VCaP (cell line): Measurements from ENCODE around the gene SMIM32.

ENCODE experiments used
- H3K27ac ChIP-seq: fragments of 450-650 bp; 2 replicates; pipeline ENCODE4 v1.5.1; 2017
- TF ChIP-seq, protein P1 (sequence below): fragments of 450-650 bp; conservative IDR thresholded peaks from 2 replicates; pipeline ENCODE4 v1.5.1; 2017; ENCODE audit warnings: mild to moderate bottlenecking, moderate library complexity

Gene SMIM32

DNA sequence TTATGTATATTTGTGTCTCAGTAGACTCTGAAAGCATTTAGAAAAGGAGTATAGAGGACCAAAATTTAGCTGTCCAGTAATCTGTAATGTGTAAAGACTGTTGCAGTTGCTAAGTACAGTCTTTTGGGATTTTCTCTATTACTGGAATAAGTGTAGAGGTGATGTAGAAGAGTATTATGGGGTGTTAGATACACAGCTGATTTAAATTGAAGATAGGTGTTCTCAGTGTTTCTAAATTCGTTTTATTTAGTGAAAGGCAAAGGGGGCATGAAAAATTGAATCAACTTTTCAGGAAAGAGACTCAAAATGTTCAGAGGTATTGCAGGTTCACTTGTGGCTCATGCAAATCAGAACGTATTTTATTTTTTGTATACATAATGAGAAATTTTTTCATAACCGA lies 46.8 kb downstream of the SMIM32 start:
- H3K27ac ChIP-seq = no peak overlapping the region
- TF ChIP-seq, protein P1, sequence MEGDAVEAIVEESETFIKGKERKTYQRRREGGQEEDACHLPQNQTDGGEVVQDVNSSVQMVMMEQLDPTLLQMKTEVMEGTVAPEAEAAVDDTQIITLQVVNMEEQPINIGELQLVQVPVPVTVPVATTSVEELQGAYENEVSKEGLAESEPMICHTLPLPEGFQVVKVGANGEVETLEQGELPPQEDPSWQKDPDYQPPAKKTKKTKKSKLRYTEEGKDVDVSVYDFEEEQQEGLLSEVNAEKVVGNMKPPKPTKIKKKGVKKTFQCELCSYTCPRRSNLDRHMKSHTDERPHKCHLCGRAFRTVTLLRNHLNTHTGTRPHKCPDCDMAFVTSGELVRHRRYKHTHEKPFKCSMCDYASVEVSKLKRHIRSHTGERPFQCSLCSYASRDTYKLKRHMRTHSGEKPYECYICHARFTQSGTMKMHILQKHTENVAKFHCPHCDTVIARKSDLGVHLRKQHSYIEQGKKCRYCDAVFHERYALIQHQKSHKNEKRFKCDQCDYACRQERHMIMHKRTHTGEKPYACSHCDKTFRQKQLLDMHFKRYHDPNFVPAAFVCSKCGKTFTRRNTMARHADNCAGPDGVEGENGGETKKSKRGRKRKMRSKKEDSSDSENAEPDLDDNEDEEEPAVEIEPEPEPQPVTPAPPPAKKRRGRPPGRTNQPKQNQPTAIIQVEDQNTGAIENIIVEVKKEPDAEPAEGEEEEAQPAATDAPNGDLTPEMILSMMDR = no peak

DNA sequence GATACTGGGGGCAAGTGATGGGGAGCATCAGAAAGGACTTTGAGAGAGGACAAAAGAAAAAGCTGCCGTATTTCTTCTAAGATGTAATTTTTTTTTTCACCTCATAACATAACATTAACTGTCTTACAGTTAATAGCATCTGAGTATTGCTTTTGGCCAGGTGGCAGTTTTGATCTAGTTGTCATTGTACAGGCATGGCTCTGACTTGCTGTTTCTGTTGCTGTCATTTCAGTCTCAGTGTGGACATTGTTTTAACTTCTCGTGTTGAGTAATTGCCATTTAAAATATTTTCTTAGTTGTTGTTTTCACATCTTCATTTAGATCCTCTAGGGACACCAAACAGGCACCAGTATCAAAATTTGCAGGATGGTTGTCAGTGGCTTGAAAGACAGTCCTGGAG lies 47.9 kb downstream of the SMIM32 start:
- TF ChIP-seq, protein P1 = no peak
- no peak overlapping the region for H3K27ac ChIP-seq

DNA sequence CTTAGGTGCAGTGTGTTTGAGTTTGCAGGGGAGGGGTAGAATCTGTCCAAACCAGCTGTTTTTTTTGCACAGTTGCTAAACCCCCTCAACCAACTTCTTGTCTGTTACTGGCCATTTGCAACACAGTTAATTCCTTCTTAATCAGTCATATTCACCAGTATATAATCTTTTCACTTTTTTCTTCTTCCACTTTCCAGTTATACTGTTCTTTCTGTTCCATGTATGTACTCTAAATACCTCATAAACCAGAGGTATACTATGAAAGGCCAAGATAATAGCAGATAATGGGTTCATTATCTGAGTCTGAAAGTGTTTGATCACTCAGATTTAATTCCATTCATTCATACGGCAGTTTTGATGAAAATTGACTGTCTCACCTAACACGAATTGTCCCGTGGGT lies 49.2 kb downstream of the SMIM32 start:
- TF ChIP-seq, protein P1 = no peak
- H3K27ac ChIP-seq = no peak overlapping the region

DNA sequence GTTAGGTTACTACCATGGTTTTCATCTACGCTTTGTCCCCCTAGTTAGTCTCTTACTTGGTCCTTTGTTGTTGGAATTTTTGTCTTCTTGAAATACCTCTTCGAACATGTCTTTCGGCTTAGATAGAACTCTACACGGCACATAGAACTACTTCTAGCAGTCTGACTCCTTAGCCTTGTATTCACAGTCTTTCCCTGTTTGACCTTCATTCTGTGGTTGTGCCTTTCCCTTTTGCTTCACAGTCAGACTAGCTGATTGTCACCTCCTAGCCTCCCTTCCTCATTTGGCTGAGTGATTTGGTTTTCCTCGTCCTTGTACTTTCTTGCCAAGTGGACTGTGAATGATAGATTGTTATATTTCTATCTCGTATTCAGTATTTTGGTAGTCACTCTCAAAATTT lies 49.6 kb downstream of the SMIM32 start:
- H3K27ac ChIP-seq = no peak overlapping the region
- TF ChIP-seq, protein P1 = no peak

DNA sequence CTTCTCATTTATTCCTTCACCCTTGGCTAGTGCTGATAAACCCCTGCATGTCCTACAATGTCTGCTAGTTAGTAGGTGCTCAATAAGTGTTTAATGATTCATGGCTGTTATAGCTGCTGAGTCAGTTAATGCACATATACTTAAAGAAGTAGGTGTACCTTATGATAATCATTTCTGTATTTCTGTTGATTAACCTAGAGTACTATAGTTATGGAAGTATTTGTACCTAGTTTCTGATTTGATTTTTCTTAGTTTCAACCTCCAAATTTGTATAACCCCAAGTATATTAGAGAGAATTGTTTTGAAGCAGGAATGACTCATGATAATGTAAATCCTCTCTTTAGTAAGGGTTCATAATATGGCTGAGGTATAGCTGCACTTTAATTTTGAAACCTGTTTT lies 51.4 kb downstream of the SMIM32 start:
- H3K27ac ChIP-seq = no peak overlapping the region
- TF ChIP-seq, protein P1 = no peak
